K562 (cell line): ENCODE data around the gene ZNF581. TPM values are rescaled to one million over a fixed set of nuclear protein-coding genes. Genes with fewer than 3 reads are reported as not detected.

Experiments used
- BACH1 ChIP-seq: fragments of 200-800 bp; sonication (Bioruptor generic); IDR thresholded peaks from 2 replicates; pipeline ENCODE4 v1.6.1; 2016; ENCODE audit warnings: missing genetic modification characterization, missing compliant biosample characterization
- CAMTA2 ChIP-seq: fragments of 250-450 bp; sonication (Bioruptor Pico); conservative IDR thresholded peaks from 2 replicates; pipeline ENCODE4 v1.5.1; 2022
- CHAMP1 ChIP-seq: fragments of 450-650 bp; IDR thresholded peaks from 2 replicates; pipeline ENCODE4 v1.6.1; 2016; ENCODE audit warnings: mild to moderate bottlenecking
- E2F3 ChIP-seq: fragments of 250-450 bp; sonication (Bioruptor Pico); IDR thresholded peaks from 2 replicates; pipeline ENCODE4 v1.4.0; 2020; ENCODE audit warnings: mild to moderate bottlenecking
- GATA2 ChIP-seq: sonication (generic); formaldehyde crosslinking; IDR thresholded peaks from 2 replicates; pipeline ENCODE4 v1.4.0; 2020; ENCODE audit warnings: mild to moderate bottlenecking, missing genetic modification reagents
- GTF2F1 ChIP-seq: IDR thresholded peaks from 2 replicates; pipeline ENCODE4 v1.6.1; 2011; ENCODE audit warnings: low read depth, low read length, improper control_type of control experiment
- HLTF ChIP-seq: fragments of 450-650 bp; IDR thresholded peaks from 2 replicates; pipeline ENCODE4 v1.6.1; 2016
- KAT8 ChIP-seq: fragments of 450-650 bp; IDR thresholded peaks from 2 replicates; pipeline ENCODE4 v1.6.1; 2016; ENCODE audit warnings: low read depth, mild to moderate bottlenecking
- NELFE ChIP-seq: IDR thresholded peaks from 2 replicates; pipeline ENCODE4 v1.6.1; 2011; ENCODE audit warnings: mild to moderate bottlenecking; ENCODE audit not compliant: insufficient read depth, insufficient read length
- RBM17 ChIP-seq: fragments of 200-400 bp; formaldehyde crosslinking; IDR thresholded peaks from 2 replicates; pipeline ENCODE4 v1.6.1; 2017; ENCODE audit warnings: low read depth, mild to moderate bottlenecking, low read length, borderline replicate concordance
- THAP7 ChIP-seq: fragments of 250-450 bp; sonication (Bioruptor Pico); IDR thresholded peaks from 2 replicates; pipeline ENCODE4 v1.5.0; 2021
- ZFP91 ChIP-seq: sonication (generic); formaldehyde crosslinking; IDR thresholded peaks from 2 replicates; pipeline ENCODE4 v1.8.0; 2022; ENCODE audit warnings: mild to moderate bottlenecking, missing genetic modification reagents
- ZNF511 ChIP-seq: sonication (generic); formaldehyde crosslinking; IDR thresholded peaks from 2 replicates; pipeline ENCODE4 v1.8.0; 2022; ENCODE audit warnings: mild to moderate bottlenecking, missing genetic modification reagents
- ZNF586 ChIP-seq: fragments of 450-650 bp; formaldehyde crosslinking; conservative IDR thresholded peaks from 2 replicates; pipeline ENCODE4 v1.4.0; 2020; ENCODE audit warnings: mild to moderate bottlenecking, moderate library complexity
- ZNF592 ChIP-seq: fragments of 450-650 bp; IDR thresholded peaks from 2 replicates; pipeline ENCODE4 v1.6.1; 2017; ENCODE audit warnings: antibody characterized with exemption, mild to moderate bottlenecking
- ZZZ3 ChIP-seq: fragments of 450-650 bp; IDR thresholded peaks from 2 replicates; pipeline ENCODE4 v1.6.1; 2016; ENCODE audit warnings: antibody characterized with exemption, mild to moderate bottlenecking, moderate library complexity
- polyA plus RNA-seq, 8 experiments: library from polyadenylated mRNA; depleted of rRNA in 4 of 8; stranded (reverse) in 5 of 8; unstranded in 3 of 8; fragments of >200 nt; fragmentation: Nextera tagmentation in 2 of 8; fragmentation: Illumina TruSeq in 1 of 8; extraction: Ambion mirVana in 2 of 8; extraction: Trizol in 1 of 8; gene quantifications; 2 replicates each; pipeline versions ENCODE4 v1.2.1 to v1.2.3, GENCODE V29; 2011 to 2014; ENCODE audit warnings: inconsistent platforms in 1 of 8, missing spikeins in 1 of 8
- total RNA-seq, 7 experiments: library from RNA; depleted of rRNA in 6 of 7; stranded (reverse); fragments of >200 nt in 6 of 7; fragmentation: Illumina TruSeq in 2 of 7; extraction: Trizol in 2 of 7; gene quantifications; 2 replicates each; pipeline versions ENCODE4 v1.2.1 to v1.2.3, GENCODE V29; 2011 to 2021; ENCODE audit warnings: low replicate concordance in 1 of 7

The ZNF581 gene
- total and polyA plus RNA-seq, 9 of the 15 experiments (the other 6 are each of a cell fraction or from before 2014, with no cell fraction given): 2.4 to 39.4 (median 15.4) TPM

GRCh38 chr19:55647732-55648584 is 4.5 kb downstream of the ZNF581 start, which contains the start of gene CCDC106 (continued):
- TF ChIP-seq RBM17: no peak
- TF ChIP-seq NELFE: no peak
- TF ChIP-seq GATA2 (CRISPR knock-in tag): no peak
- TF ChIP-seq HLTF: peak; percentile 69; the same call in 1 of the 2 replicates
- no peak for TF ChIP-seq CHAMP1
- no peak for TF ChIP-seq BACH1 (tag)
- 0 out of 2 replicates have a peak, but pooled peaks have one; percentile 35 for TF ChIP-seq ZNF592
- TF ChIP-seq THAP7 (CRISPR knock-in tag): no peak
- TF ChIP-seq E2F3: no peak
- TF ChIP-seq ZNF511 (CRISPR knock-in tag): peak; percentile 55; the same call in 1 of the 2 replicates
- no peak for TF ChIP-seq ZFP91 (CRISPR knock-in tag)
- no peak for TF ChIP-seq KAT8
- no peak for TF ChIP-seq GTF2F1
- no peak for TF ChIP-seq CAMTA2 (CRISPR knock-in tag)
- TF ChIP-seq ZNF586: no peak
- TF ChIP-seq ZZZ3: no peak
